PC-9 (cell line): Measurements from ENCODE around the gene ACP2.

Experiments used
- CTCF ChIP-seq: fragments of 200-600 bp; sonication (generic); conservative IDR thresholded peaks from 2 replicates; pipeline ENCODE4 v1.6.1; 2017; ENCODE audit warnings: mixed run types, antibody characterized with exemption, mild to moderate bottlenecking, moderate library complexity
- EZH2 ChIP-seq: fragments of 200-600 bp; sonication (generic); IDR thresholded peaks from 2 replicates; pipeline ENCODE4 v1.8.0; 2017; ENCODE audit warnings: antibody characterized with exemption, low read depth

DNA sequence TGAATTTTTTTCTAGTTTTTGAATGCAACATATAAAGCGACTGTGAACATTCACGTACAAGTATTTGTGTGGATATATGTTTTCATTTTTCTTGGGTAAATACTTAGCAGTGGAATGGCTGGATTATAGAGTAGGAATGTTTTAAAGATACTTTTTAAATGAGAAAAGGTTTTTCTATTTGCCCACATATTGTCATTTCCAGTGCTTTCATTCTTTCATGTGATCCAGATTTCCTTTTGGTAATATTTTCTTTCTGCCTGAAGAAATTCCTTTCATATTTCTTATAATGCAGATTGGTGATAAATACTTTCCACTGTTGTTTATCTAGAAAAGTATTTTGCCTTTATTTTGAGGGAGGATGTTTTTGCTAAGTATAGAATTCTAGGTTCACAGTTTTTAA, 25.9 kb downstream of the ACP2 start:
- TF ChIP-seq CTCF (no peak), EZH2 (no peak)
